ENCODE measurements around the gene SAA1.

Gene SAA1

DNA sequence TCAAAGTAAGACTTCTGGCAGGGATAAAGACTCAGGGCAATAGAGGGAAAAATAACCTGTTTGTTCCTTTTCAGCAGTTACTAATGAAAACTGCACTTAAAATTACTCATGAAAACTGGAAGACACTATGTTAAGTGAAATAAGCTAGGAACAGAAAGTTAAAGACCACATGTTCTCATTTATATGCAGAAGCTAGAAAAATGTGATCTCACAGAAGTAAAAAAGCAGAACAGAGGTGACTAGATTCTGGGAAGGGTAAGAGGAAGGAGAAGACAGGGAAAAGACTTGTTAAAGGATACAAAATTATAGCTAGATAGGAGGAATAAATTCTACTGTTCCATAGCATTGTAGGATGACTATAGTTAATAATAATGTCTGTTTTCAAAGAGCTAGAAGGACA, 33.7 kb downstream of the SAA1 start:
- no peak for DNase-seq
- in situ Hi-C loops (cut with HindIII; ENCODE audit: low pct_ligation_motif_present, low pct_unique_long_range_greater_than_20kb, low sequenced_read_pairs), result no loop called here

DNA sequence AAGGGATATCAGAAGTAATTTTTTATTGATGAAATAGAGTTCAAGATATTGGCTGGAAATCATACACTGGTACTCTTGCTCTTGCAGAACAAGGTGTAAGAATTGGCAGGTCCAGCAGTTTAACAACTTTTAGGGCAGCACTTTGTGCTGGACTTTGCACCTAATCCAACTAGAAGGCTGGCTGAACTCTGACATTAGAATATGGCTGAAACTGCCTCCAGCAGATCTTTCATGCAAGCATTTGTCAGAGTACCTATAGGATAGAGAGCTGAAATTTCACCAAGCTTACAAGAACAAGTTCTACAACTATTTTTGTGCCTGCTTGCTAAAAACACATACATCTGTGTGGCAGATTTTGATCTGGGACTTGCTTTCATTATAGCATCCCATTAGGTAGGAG, 38.7 kb downstream of the SAA1 start:
- in situ Hi-C loops (cut with HindIII; ENCODE audit: low pct_ligation_motif_present, low pct_unique_long_range_greater_than_20kb, low sequenced_read_pairs), result no loop called here

DNA sequence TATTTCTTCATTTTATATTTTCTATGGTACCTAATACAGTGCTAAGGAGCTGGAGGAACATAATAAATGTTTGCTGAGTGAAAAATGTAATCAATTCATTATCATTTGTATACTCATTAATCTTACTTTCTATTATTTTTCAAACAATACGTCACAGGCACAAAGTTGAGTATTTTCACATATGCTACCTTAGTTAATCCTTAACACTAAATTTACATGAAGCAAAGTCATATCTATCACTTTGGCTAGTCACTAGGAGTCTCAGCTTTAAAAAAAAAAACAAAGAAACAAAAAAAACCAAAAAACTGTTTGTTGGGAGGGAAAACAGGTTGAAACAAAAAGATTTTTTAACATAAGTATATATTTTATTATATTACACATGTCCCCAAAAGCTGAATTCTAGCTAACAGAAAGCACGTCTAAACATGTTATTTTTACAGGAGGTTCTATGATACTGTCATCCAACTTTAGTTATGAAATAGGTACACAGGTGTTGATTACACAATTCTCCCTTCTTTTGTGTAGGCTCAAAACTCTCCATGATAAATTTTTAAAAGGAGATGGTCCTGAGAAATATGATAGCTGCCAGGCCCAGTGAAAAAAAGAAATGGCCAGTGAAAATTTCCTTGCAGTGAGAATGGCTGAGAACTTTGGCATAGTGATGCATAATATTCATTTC, 41.5 kb downstream of the SAA1 start:
- in situ Hi-C loops (cut with HindIII; ENCODE audit: low pct_ligation_motif_present, low pct_unique_long_range_greater_than_20kb, low sequenced_read_pairs), result no loop called here
- DNase-seq, result no peak

More for the DNA sequence above, 38.7 kb downstream of the SAA1 start:
- no peak for DNase-seq

DNA sequence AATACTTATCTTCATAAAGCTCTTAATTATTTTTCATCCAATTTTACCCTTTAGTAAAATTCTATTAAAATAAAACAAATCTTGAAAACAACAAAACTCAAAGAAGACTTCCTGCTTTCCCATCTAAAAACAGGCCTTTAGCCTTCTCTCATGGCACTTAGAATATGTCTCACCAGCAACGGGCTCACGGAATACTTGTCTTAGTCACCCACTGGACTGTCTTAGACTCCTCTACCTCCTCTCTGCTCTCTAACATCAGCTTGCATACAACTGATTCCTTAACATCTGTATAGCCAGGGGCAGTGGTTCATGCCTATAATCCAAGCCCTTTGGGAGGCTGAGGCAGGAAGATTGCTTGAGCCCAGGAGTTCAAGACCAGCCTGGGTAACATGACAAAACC, 42.2 kb downstream of the SAA1 start:
- in situ Hi-C loops (cut with HindIII; ENCODE audit: low pct_ligation_motif_present, low pct_unique_long_range_greater_than_20kb, low sequenced_read_pairs), result no loop called here
- DNase-seq, result no peak

DNA sequence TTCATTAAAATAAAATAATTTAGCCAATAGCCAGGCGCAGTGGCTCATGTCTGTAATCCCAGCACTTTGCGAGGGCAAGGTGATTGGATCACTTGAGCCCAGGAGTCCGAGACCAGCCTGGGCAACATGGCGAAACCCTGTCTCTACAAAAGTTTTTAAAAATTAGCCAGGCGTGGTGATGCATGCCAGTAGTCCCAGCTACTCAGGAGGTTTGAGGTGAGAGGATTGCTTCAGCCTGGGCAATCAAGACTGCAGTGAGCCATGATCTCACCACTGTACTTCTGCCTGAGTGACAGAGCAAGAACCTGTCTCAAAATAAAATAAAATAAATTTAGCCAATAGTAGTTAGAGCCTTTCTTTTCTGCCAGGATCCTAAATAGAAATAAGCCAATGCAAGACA, 43.6 kb downstream of the SAA1 start:
- DNase-seq, result no peak
- in situ Hi-C loops (cut with HindIII; ENCODE audit: low pct_ligation_motif_present, low pct_unique_long_range_greater_than_20kb, low sequenced_read_pairs), result no loop called here

DNA sequence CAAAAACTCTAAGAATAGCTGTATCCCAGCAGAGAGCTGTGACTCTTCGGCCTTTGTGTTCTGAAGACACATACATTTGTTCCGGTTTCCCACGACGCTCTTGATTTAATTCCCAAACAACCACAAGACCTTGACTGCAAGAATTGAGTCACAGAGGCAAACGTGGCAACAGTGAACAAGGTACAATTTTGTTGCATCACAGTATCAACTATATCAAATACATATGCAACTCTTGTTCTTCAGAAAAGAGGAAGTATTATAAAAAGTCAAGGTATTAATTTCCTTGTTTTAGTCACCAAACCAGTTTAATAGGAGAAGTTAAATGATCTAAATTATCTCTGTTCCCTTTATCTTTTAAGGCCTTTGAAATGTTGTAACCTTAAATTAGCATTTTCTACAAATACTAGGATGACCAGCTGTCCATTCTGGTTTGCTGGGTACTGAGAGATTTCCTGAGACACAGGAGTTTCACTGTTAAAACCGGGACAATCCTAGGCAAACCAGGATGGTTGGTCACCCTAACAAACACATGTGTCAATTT, 44.8 kb downstream of the SAA1 start:
- in situ Hi-C loops (cut with HindIII; ENCODE audit: low pct_ligation_motif_present, low pct_unique_long_range_greater_than_20kb, low sequenced_read_pairs), result no loop called here
- no peak for DNase-seq

DNA sequence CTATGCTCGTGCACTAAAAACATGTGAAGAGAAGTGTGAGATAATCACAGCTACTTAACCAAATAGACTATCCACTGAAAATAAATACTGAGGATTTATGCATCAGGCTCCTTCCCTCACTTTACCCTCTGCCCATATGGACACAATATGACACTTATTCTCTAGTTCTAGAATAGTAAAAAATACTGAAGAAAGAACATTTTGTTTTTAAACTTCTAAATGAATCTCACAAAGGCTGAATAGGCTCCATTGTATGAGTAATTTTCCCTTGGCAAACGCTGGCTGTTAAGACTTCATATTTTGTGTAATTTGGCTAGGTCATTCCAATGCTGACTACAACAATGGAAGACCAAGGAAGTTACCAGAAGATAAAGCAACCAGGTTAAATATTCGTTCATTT, 45.9 kb downstream of the SAA1 start:
- in situ Hi-C loops (cut with HindIII; ENCODE audit: low pct_ligation_motif_present, low pct_unique_long_range_greater_than_20kb, low sequenced_read_pairs), result no loop called here
- no peak for DNase-seq

DNA sequence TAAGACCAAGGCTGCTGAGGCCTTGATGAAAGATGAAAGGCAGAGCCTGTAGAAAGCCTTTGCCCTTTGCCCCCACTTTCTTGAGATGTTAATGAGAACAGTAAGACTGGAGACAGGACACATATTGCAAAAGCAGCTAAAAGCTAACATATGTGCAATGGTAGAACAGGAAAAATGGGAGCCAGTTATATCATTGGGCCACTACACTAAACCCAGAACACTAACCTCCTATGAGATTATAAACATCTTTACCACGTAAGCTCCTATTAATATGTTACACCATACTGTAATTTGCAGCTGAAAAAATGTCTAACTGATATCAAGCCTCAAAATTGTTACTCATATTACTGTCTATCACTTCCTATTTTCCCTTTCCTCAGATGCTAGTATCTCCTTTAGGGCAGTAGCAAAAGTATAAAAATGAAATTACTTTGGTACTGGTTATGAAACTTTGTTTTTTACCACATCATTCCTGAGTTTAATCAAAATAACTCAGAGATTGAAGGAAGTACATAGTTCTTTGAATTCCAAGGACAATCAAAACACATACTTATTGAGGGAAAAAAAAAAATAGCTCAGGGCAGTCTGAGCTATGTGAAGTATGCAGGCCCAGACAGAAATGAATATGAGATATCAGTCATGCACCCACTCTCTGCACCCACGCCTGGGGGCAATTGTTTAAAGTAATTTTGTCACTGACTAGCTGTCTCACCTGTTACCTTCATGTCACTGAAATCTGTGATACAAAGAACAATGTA, 46.8 kb downstream of the SAA1 start:
- in situ Hi-C loops (cut with HindIII; ENCODE audit: low pct_ligation_motif_present, low pct_unique_long_range_greater_than_20kb, low sequenced_read_pairs), result no loop called here
- no peak for DNase-seq

DNA sequence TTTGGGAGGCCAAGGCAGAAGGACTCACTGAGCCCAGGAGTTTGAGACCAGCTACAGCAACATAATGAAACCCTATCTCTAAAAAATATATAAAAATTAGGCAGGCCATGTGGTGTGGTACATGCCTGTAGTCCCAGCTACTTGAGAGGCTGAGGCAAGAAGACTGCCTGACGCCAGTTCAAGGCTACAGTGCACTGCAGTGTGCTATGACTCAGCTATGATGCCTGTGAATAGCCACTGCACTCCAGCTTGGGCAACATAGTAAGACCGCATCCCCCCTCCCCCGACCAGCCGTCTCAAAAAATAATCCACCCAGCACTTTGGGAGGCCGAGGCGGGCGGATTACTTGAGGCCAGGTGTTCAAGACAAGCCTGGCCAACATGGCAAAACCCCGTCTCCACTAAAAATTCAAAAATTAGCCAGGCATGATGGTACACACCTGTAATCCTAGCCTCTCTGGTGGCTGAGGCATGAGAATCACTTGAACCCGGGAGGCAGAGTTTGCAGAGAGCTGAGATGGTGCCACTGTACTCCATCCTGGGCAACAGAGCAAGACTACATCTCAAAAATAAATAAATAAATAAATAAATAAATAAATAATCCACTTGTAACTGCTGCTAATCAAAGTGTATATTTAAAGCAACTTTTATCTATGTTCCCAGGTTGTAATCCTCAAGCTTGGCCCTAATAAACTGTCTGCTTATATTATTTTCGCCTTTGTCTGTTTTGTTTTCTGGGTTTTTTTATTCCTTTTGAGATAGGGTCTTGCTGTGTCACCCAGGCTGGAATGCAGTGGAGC, 48.1 kb downstream of the SAA1 start:
- in situ Hi-C loops (cut with HindIII; ENCODE audit: low pct_ligation_motif_present, low pct_unique_long_range_greater_than_20kb, low sequenced_read_pairs), result no loop called here
- DNase-seq, result no peak

DNA sequence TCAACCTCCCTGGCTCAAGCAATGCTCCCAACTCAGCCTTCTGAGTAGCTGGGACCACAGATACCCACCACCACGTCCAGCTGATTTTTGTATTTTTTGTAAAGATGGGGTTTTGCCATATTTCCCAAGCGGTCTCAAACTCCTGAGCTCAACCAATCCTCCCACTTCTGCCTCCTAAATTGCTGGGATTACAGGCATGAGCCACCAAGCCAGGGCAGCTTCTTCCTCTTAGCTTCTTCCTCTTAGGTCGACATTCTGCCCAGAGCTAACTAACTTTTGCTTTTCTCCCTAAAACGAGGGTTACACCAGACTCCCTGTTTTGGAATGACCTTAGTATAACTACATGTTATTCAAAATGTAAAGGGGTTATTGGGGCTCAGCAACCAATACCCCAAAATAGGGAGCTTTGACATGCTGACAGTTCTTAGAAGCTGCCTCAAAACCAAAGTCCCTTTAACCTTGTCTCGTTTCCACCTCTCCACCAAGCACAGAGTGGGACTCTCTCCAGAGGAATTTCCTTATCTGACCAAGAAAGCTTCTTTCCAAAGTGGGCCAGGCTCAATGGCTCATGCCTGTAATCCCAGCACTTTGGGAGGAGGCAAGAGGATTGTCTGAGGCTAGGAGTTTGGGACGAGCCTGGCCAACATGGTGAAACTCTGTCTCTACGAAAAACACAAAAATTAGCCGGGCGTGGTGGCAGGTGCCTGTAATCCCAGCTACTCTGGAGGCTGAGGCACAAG, 48.9 kb downstream of the SAA1 start:
- in situ Hi-C loops (cut with HindIII; ENCODE audit: low pct_ligation_motif_present, low pct_unique_long_range_greater_than_20kb, low sequenced_read_pairs), result no loop called here
- DNase-seq, result no peak

DNA sequence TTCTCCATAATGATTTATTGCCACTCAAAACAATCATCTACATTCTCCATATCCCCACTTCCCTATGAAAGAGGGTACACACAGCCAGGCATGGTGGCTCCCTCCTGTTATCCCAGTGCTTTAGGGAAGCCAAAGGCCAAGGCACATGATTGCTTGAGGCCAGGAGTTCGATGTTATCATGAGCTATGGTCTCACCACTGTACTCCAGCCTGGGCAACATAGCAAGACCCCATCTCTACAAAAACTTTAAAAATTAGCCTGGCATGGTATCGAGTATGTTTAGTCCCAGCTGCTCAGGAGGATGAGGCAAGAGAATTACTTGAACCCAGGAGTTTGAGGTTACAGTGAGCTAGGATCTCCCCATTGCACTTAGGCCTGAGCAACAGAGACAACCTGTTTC, 49.8 kb downstream of the SAA1 start:
- in situ Hi-C loops (cut with HindIII; ENCODE audit: low pct_ligation_motif_present, low pct_unique_long_range_greater_than_20kb, low sequenced_read_pairs), result no loop called here
- no peak for DNase-seq

DNA sequence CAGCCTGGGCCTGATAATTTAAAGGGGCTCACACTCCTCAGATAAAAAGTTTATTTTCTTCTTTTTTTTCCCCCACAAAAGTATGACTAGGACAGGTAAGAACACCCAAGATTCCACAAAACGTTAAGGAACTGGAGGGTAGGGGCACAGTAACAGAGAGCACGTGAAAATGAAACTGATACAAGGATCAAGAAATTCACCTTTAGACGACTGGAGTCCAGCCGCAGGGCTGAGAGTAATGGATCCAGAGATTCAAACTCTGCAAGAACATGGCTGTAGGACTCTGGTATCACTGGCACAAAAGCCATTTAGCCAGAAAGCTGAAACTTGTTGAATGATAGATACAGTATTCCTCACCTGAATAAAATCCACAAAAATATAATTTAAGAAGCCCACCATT, 51.5 kb downstream of the SAA1 start:
- in situ Hi-C loops (cut with HindIII; ENCODE audit: low pct_ligation_motif_present, low pct_unique_long_range_greater_than_20kb, low sequenced_read_pairs), result no loop called here
- no peak for DNase-seq

Measured in ACHN (cell line).